Neuronal stem cell (in vitro differentiated cells): ENCODE data around the gene SLC13A2.
A peak's percentile ranks its signal among the peaks of the same experiment; 100 is the strongest.

Experiments used
- DNase-seq: peaks from one replicate; pipeline ENCODE4 v3.0.0-alpha.2; 2013; ENCODE audit warnings: low spot score
- H2AFZ ChIP-seq: one replicate; pipeline ENCODE4 v1.6.1; 2013; ENCODE audit warnings: mild to moderate bottlenecking, low read length, inconsistent platforms
- H2AK5ac ChIP-seq: 2 replicates; pipeline ENCODE4 v1.6.1; 2013; ENCODE audit warnings: low read depth, mild to moderate bottlenecking, inconsistent platforms, low read length, moderate library complexity, mixed read lengths
- H2BK120ac ChIP-seq: 2 replicates; pipeline ENCODE4 v1.6.1; 2013; ENCODE audit warnings: low read depth, mild to moderate bottlenecking, inconsistent platforms, low read length, moderate library complexity, mixed read lengths
- H2BK12ac ChIP-seq: one replicate; pipeline ENCODE4 v1.6.1; 2013; ENCODE audit warnings: low read length, inconsistent platforms
- H2BK15ac ChIP-seq: 2 replicates; pipeline ENCODE4 v1.6.1; 2013; ENCODE audit warnings: mild to moderate bottlenecking, low read length, inconsistent platforms, mixed read lengths
- H2BK5ac ChIP-seq: one replicate; pipeline ENCODE4 v1.6.1; 2013; ENCODE audit warnings: inconsistent platforms, mild to moderate bottlenecking, low read length, moderate library complexity
- H3K14ac ChIP-seq: one replicate; pipeline ENCODE4 v1.6.1; 2013; ENCODE audit warnings: low read length, inconsistent platforms
- H3K18ac ChIP-seq: 2 replicates; pipeline ENCODE4 v1.6.1; 2013; ENCODE audit warnings: low read length, inconsistent platforms
- H3K23ac ChIP-seq: 2 replicates; pipeline ENCODE4 v1.6.1; 2013; ENCODE audit warnings: low read depth, mild to moderate bottlenecking, mixed read lengths, low read length, inconsistent platforms; ENCODE audit not compliant: poor library complexity
- H3K27ac ChIP-seq: replicated peaks from 3 replicates; pipeline ENCODE4 v1.5.1; 2013; ENCODE audit warnings: low read length, inconsistent platforms
- H3K27me3 ChIP-seq, 3 experiments: 2 replicates each; pipeline ENCODE4 v1.6.1; 2013; ENCODE audit warnings: low read length in 3 of 3, mild to moderate bottlenecking in 2 of 3, inconsistent platforms in 1 of 3, low read depth in 1 of 3, mixed read lengths in 1 of 3, moderate library complexity in 1 of 3; ENCODE audit not compliant: control insufficient read depth in 3 of 3, insufficient read depth in 3 of 3
- H3K36me3 ChIP-seq, 2 donors: replicated peaks in 1 of 2; 2 replicates each; pipeline ENCODE4 v1.6.1; 2013; ENCODE audit warnings: low read length in 2 of 2; ENCODE audit not compliant: control insufficient read depth in 2 of 2, insufficient read depth in 2 of 2
- H3K4ac ChIP-seq: 2 replicates; pipeline ENCODE4 v1.6.1; 2013; ENCODE audit warnings: inconsistent platforms, mild to moderate bottlenecking, low read length, moderate library complexity
- H3K4me1 ChIP-seq, 2 donors: 1 replicate in 1 of 2; 2 replicates in 1 of 2; pipeline ENCODE4 v1.6.1; 2013; ENCODE audit warnings: low read length in 2 of 2, low read depth in 1 of 2; ENCODE audit not compliant: control insufficient read depth in 2 of 2, insufficient read depth in 1 of 2
- H3K4me2 ChIP-seq: one replicate; pipeline ENCODE4 v1.6.1; 2013; ENCODE audit warnings: mild to moderate bottlenecking, low read length, inconsistent platforms; ENCODE audit not compliant: insufficient read depth, poor library complexity, severe bottlenecking
- H3K4me3 ChIP-seq, 2 donors: 2 replicates each; pipeline ENCODE4 v1.5.1; 2013; ENCODE audit warnings: low read length in 2 of 2, mild to moderate bottlenecking in 2 of 2, inconsistent platforms in 1 of 2, moderate library complexity in 1 of 2
- H3K79me1 ChIP-seq: one replicate; pipeline ENCODE4 v1.6.1; 2013; ENCODE audit warnings: low read depth, mild to moderate bottlenecking, inconsistent platforms, low read length, moderate library complexity
- H3K9ac ChIP-seq: one replicate; pipeline ENCODE4 v1.6.1; 2013; ENCODE audit warnings: mild to moderate bottlenecking, low read depth, low read length, inconsistent platforms; ENCODE audit not compliant: poor library complexity
- H3K9me3 ChIP-seq, 2 donors: replicated peaks in 1 of 2; 2 replicates each; pipeline versions ENCODE3 to v1.6.1; 2013; ENCODE audit warnings: low read length in 2 of 2, mild to moderate bottlenecking in 2 of 2, inconsistent platforms in 1 of 2, low read depth in 1 of 2, mixed read lengths in 1 of 2, moderate library complexity in 1 of 2; ENCODE audit not compliant: control insufficient read depth in 2 of 2, insufficient read depth in 1 of 2
- H4K8ac ChIP-seq: one replicate; pipeline ENCODE4 v1.6.1; 2013; ENCODE audit warnings: low read depth, mild to moderate bottlenecking, inconsistent platforms, low read length, moderate library complexity
- H4K91ac ChIP-seq: one replicate; pipeline ENCODE4 v1.6.1; 2013; ENCODE audit warnings: low read length, low read depth, mild to moderate bottlenecking, inconsistent platforms; ENCODE audit not compliant: poor library complexity
- WGBS, 2 donors: extraction: QIAGEN DNeasy Blood & Tissue Kit; methylation state at CpG; one replicate each; pipeline ENCODE4 v1.1.7; 2013; ENCODE audit warnings: missing lambda C conversion rate in 2 of 2, mixed read lengths in 1 of 2; ENCODE audit not compliant: insufficient read length in 2 of 2, insufficient replicate concordance in 1 of 2; ENCODE audit errors: extremely low coverage in 2 of 2; 5-methylcytosine and 5-hydroxymethylcytosine counted together

Gene SLC13A2

GRCh38 chr17:28501421-28502284 lies 28.2 kb downstream of the SLC13A2 start:
- Histone ChIP-seq H2AFZ (no peak overlapping the region), H4K8ac (no peak overlapping the region), H3K14ac (no peak overlapping the region), H2BK120ac (no peak overlapping the region), H4K91ac (no peak overlapping the region), H3K9me3 (no peaks in the 10 kb centered on the region), H3K4me1 (peaks cover 0 to 6% of the 10 kb centered on the region in 2 donors), H2BK12ac (no peak overlapping the region), H3K27ac (no peak overlapping the region), H3K23ac (no peak overlapping the region), H2AK5ac (peak overlapping the region; percentile 12), H3K4me2 (no peak overlapping the region), H3K79me1 (no peaks in the 10 kb centered on the region), H3K36me3 (no peaks in the 10 kb centered on the region), H3K4ac (no peak overlapping the region), H3K18ac (peak overlapping the region; percentile 9), H3K9ac (no peak overlapping the region), H2BK5ac (no peak overlapping the region), H2BK15ac (no peak overlapping the region), H3K27me3 (peaks cover 0 to 49% (median 0%) of the 10 kb centered on the region in 3 experiments), H3K4me3 (no peak overlapping the region)
- no CpG with 5 or more reads among the region's 3 CpGs for WGBS, 2 donors
- no peak for DNase-seq

GRCh38 chr17:28503420-28503819 lies 30.0 kb downstream of the SLC13A2 start:
- Histone ChIP-seq H3K36me3 (no peaks in the 10 kb centered on the region), H4K8ac (no peak overlapping the region), H3K79me1 (no peaks in the 10 kb centered on the region), H3K27me3 (peaks cover 0 to 57% (median 0%) of the 10 kb centered on the region in 3 experiments), H2AFZ (no peak overlapping the region), H3K9ac (no peak overlapping the region), H3K14ac (no peak overlapping the region), H3K4me1 (peaks cover 0 to 11% of the 10 kb centered on the region in 2 donors), H2BK12ac (no peak overlapping the region), H3K18ac (no peak overlapping the region), H3K23ac (no peak overlapping the region), H4K91ac (no peak overlapping the region), H3K4me3 (no peak overlapping the region), H3K4me2 (no peak overlapping the region), H3K4ac (no peak overlapping the region), H2BK120ac (no peak overlapping the region), H2BK5ac (no peak overlapping the region), H2BK15ac (no peak overlapping the region), H3K27ac (no peak overlapping the region), H2AK5ac (no peak overlapping the region), H3K9me3 (no peaks in the 10 kb centered on the region)
- no peak for DNase-seq
- WGBS, 2 donors = no CpG with 5 or more reads among the region's 3 CpGs

GRCh38 chr17:28505986-28506665 lies 32.7 kb downstream of the SLC13A2 start, which contains the start of gene FOXN1:
FOXN1 (plus strand) TSS chr17:28506348; CDS start chr17:28523970, 17,622 bp downstream.
- H4K91ac ChIP-seq = no peak within 1 kb of the TSS
- peak within 1 kb of the TSS; percentile 29 for H3K23ac ChIP-seq
- no peak within 1 kb of the TSS for H4K8ac ChIP-seq
- no peaks in the 10 kb centered on the region for H3K36me3 ChIP-seq
- H2BK12ac ChIP-seq = no peak within 1 kb of the TSS
- H3K4me3 ChIP-seq = no peak within 1 kb of the TSS
- H3K27ac ChIP-seq = no peak within 1 kb of the TSS
- H2AK5ac ChIP-seq = peak within 1 kb of the TSS; percentile 61
- peaks cover 0 to 63% (median 2%) of the 10 kb centered on the region in 3 experiments for H3K27me3 ChIP-seq
- H2BK5ac ChIP-seq = peak within 1 kb of the TSS; percentile 43
- H3K18ac ChIP-seq = peak within 1 kb of the TSS; percentile 79
- H3K79me1 ChIP-seq = peaks cover 3% of the 10 kb centered on the region
- H2AFZ ChIP-seq = no peak within 1 kb of the TSS
- WGBS, 2 donors = no CpG with 5 or more reads among the region's 28 CpGs
- peaks cover 0 to 7% of the 10 kb centered on the region in 2 donors for H3K4me1 ChIP-seq
- H3K4ac ChIP-seq = peak within 1 kb of the TSS; percentile 66
- no peak within 1 kb of the TSS for H3K4me2 ChIP-seq
- H2BK15ac ChIP-seq = peak within 1 kb of the TSS; percentile 76
- H3K14ac ChIP-seq = no peak within 1 kb of the TSS
- no peaks in the 10 kb centered on the region for H3K9me3 ChIP-seq
- no peak for DNase-seq
- H3K9ac ChIP-seq = peak within 1 kb of the TSS; percentile 12
- H2BK120ac ChIP-seq = no peak within 1 kb of the TSS
